ENCODE results near the gene PJA1. TPM values are rescaled to one million over a fixed set of nuclear protein-coding genes. Genes with fewer than 3 reads are reported as not detected.

Gene PJA1
- total RNA-seq, 1 donor from 2014 or later: 18.6 TPM

GRCh38 chrX:69173906-69174305, 8.7 kb upstream of the PJA1 start:
- TF ChIP-seq, protein P1, sequence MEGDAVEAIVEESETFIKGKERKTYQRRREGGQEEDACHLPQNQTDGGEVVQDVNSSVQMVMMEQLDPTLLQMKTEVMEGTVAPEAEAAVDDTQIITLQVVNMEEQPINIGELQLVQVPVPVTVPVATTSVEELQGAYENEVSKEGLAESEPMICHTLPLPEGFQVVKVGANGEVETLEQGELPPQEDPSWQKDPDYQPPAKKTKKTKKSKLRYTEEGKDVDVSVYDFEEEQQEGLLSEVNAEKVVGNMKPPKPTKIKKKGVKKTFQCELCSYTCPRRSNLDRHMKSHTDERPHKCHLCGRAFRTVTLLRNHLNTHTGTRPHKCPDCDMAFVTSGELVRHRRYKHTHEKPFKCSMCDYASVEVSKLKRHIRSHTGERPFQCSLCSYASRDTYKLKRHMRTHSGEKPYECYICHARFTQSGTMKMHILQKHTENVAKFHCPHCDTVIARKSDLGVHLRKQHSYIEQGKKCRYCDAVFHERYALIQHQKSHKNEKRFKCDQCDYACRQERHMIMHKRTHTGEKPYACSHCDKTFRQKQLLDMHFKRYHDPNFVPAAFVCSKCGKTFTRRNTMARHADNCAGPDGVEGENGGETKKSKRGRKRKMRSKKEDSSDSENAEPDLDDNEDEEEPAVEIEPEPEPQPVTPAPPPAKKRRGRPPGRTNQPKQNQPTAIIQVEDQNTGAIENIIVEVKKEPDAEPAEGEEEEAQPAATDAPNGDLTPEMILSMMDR (IDR thresholded peaks at IDR 0.05): no peak
- Mint-ChIP-seq H3K36me3 (ENCODE audit: low read depth) (no peaks in the 10 kb centered on the region), H3K9me3 (no peaks in the 10 kb centered on the region), H3K27ac (no peak overlapping the region), H3K27me3 (peaks cover 4% of the 10 kb centered on the region), H3K4me1 (no peaks in the 10 kb centered on the region), H3K4me3 (no peak overlapping the region)
- intact Hi-C loops (cut with micrococcal nuclease): no loop called here
- ChIA-PET CTCF (no interaction called here), POLR2A (no interaction called here)
- ATAC-seq (ENCODE audit: low read depth): no peak
- no peak for DNase-seq

DNA sequence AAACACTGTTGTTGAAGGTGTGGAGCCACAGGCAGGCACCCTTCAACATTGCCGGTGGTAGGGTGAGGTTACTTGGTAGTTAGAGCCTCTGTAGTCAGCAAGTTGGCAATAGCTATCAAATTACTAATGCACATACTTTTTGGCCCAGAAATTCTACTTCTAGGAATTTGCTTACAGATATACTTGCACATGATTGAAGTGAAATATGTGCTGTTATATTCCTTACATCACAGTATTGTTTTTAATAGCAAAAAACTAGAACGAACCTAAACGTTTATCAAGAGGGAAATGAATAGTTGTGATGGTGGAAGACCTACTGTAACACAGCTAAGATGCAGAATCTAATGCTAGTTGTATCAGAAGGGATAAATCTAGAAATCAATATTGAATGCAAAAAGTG, 7.7 kb upstream of the PJA1 start:
- intact Hi-C loops (cut with micrococcal nuclease): no loop called here
- TF ChIP-seq, protein P1 (IDR thresholded peaks at IDR 0.05): no peak
- Mint-ChIP-seq H3K9me3 (no peaks in the 10 kb centered on the region), H3K27ac (no peak overlapping the region), H3K36me3 (ENCODE audit: low read depth) (no peaks in the 10 kb centered on the region), H3K4me3 (no peak overlapping the region), H3K4me1 (no peaks in the 10 kb centered on the region), H3K27me3 (peaks cover 4% of the 10 kb centered on the region)
- CTCF ChIA-PET: no interaction called here
- POLR2A ChIA-PET: no interaction called here
- no peak for ATAC-seq (ENCODE audit: low read depth)
- no peak for DNase-seq

- POLR2A ChIA-PET: no interaction called here
These were observed 5.1 kb upstream of the PJA1 start for GRCh38 chrX:69170319-69170718.

DNA sequence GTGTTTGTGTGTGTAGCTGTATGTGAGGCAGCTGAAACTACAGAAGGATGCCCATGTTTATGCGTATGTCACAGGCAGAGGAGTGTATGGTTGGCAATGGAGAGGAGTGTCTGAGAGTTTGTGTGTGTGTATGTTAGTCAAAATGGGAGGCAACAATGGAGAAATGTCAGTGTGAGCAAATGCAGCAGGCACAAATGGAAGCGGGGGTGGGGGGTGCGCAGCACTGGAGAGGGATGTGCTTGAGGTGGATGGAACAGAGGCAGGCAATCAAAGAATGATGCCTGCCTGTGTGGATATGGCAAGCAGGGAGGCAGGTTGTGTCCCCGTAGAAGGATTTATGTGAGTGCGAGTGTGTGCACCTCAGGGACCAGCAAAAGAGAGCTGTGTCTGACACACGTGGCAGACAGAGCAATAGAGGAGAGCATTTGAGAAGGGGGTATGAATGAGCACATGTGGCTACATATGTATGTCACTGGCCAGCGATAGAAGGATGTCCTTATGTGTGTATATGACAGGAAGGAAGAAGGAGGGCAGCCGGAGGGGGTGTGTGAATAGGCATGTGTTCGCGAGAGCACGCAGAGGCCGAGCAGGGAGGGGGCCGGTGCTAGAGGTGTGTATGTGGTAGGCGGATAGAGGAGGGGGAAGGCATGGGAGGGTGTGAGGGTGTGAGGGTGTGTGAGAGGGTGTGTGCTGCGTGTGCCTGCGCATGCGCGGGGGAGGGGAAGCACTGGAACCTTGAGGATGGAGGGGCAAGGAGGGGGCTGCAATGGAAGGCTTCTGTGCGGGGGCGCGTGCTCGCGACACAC, 1.1 kb downstream of the PJA1 start:
- DNase-seq (peak; percentile 25), ATAC-seq (ENCODE audit: low read depth) (peak; percentile 67)
- Mint-ChIP-seq H3K4me3 (peak overlapping the region; percentile 90), H3K9me3 (no peaks in the 10 kb centered on the region), H3K4me1 (peaks cover 22% of the 10 kb centered on the region), H3K27ac (peak overlapping the region; percentile 74), H3K36me3 (ENCODE audit: low read depth) (peaks cover 33% of the 10 kb centered on the region), H3K27me3 (no peaks in the 10 kb centered on the region)
- POLR2A ChIA-PET: no interaction called here
- TF ChIP-seq, protein P1 (IDR thresholded peaks at IDR 0.05): no peak
- CTCF ChIA-PET: no interaction called here
- intact Hi-C loops (cut with micrococcal nuclease): loop anchor here (2.0 to 10.0 kb wide), 2 partner anchors 669 to 969 kb away; partner anchors contain the start of genes IGBP1 and YIPF6

More at GRCh38 chrX:69170319-69170718, 5.1 kb upstream of the PJA1 start:
- H3K27me3 Mint-ChIP-seq: peaks cover 4% of the 10 kb centered on the region
- no peaks in the 10 kb centered on the region for H3K9me3 Mint-ChIP-seq
- H3K4me1 Mint-ChIP-seq: peaks cover 4% of the 10 kb centered on the region
- CTCF ChIA-PET: no interaction called here
- H3K27ac Mint-ChIP-seq: no peak overlapping the region
- TF ChIP-seq, protein P1 (IDR thresholded peaks at IDR 0.05): no peak
- no peak for DNase-seq
- H3K36me3 Mint-ChIP-seq (ENCODE audit: low read depth): peaks cover under 1% of the 10 kb centered on the region
- no peak overlapping the region for H3K4me3 Mint-ChIP-seq
- intact Hi-C loops (cut with micrococcal nuclease): no loop called here
- no peak for ATAC-seq (ENCODE audit: low read depth)

- no peak overlapping the region for H3K27ac Mint-ChIP-seq
- ATAC-seq (ENCODE audit: low read depth): no peak
- no peak for DNase-seq
- intact Hi-C loops (cut with micrococcal nuclease): loop anchor here (10.0 kb wide), 1 partner anchor 668 kb away; the partner anchor contains the start of gene YIPF6
- no peak overlapping the region for H3K4me3 Mint-ChIP-seq
- CTCF ChIA-PET: interaction anchor here (0.8 kb wide), 1 partner anchor 123 kb away, joined by 3 read pairs; no protein-coding TSS in a partner anchor
- H3K9me3 Mint-ChIP-seq: no peaks in the 10 kb centered on the region
- H3K27me3 Mint-ChIP-seq: no peaks in the 10 kb centered on the region
- TF ChIP-seq, protein P1 (IDR thresholded peaks at IDR 0.05): no peak
- peaks cover 25% of the 10 kb centered on the region for H3K4me1 Mint-ChIP-seq
- H3K36me3 Mint-ChIP-seq (ENCODE audit: low read depth): peaks cover 33% of the 10 kb centered on the region
- POLR2A ChIA-PET: no interaction called here
These were observed 2.8 kb downstream of the PJA1 start for GRCh38 chrX:69162361-69162865.

All from activated B cell treated with CpG ODN at 0.5 μM for 24 hours (primary cell).